AG20443 (cell line): ENCODE data around the gene KRT84.
A peak's percentile ranks its signal among the peaks of the same experiment; 100 is the strongest.

ENCODE experiments used
- DNase-seq: peaks from one replicate; pipeline ENCODE4 v3.0.0; 2012; ENCODE audit warnings: low spot score, mixed read lengths

The KRT84 gene

GRCh38 chr12:52385226-52385702 lies at the start of gene KRT84:
Gene KRT84, minus strand, starts transcription at chr12:52385652. Its CDS starts 67 bp downstream, at chr12:52385585.
- DNase-seq, result no peak

- DNase-seq, result no peak
Measured at GRCh38 chr12:52434760-52435530, 49.5 kb upstream of the KRT84 start.

GRCh38 chr12:52434081-52434733 lies 48.8 kb upstream of the KRT84 start, which contains the start of gene KRT75:
Gene KRT75, minus strand, starts transcription at chr12:52434371. Its CDS starts 67 bp downstream, at chr12:52434304.
- no peak for DNase-seq

GRCh38 chr12:52433501-52434080 lies 48.1 kb upstream of the KRT84 start:
- no peak for DNase-seq

GRCh38 chr12:52432559-52433207 lies 47.2 kb upstream of the KRT84 start:
- DNase-seq, result no peak

GRCh38 chr12:52428121-52428520 lies 42.7 kb upstream of the KRT84 start:
- no peak for DNase-seq

GRCh38 chr12:52427083-52427482 lies 41.6 kb upstream of the KRT84 start:
- no peak for DNase-seq

- no peak for DNase-seq
Measured at GRCh38 chr12:52426034-52426433, 40.6 kb upstream of the KRT84 start.

GRCh38 chr12:52425466-52425865 lies 40.0 kb upstream of the KRT84 start:
- no peak for DNase-seq

GRCh38 chr12:52423661-52424500 lies 38.4 kb upstream of the KRT84 start:
- DNase-seq, result no peak

GRCh38 chr12:52423035-52423434 lies 37.6 kb upstream of the KRT84 start:
- no peak for DNase-seq

- DNase-seq, result peak; percentile 34
Measured at GRCh38 chr12:52419656-52420055, 34.2 kb upstream of the KRT84 start.

- DNase-seq, result no peak
Measured at GRCh38 chr12:52418576-52419110, 33.2 kb upstream of the KRT84 start.

- DNase-seq, result no peak
Measured at GRCh38 chr12:52417740-52418139, 32.3 kb upstream of the KRT84 start.

GRCh38 chr12:52416795-52417194 lies 31.3 kb upstream of the KRT84 start:
- no peak for DNase-seq

- peak; percentile 67 for DNase-seq
Measured at GRCh38 chr12:52415870-52416750, 30.7 kb upstream of the KRT84 start.

- no peak for DNase-seq
Measured at GRCh38 chr12:52414936-52415335, 29.5 kb upstream of the KRT84 start.

GRCh38 chr12:52413782-52414345 lies 28.4 kb upstream of the KRT84 start:
- no peak for DNase-seq

GRCh38 chr12:52413202-52413601 lies 27.8 kb upstream of the KRT84 start:
- DNase-seq, result no peak

- no peak for DNase-seq
Measured at GRCh38 chr12:52411815-52412214, 26.4 kb upstream of the KRT84 start.
